ENCODE data around the gene TRIM66.

TRIM66 gene

GRCh38 chr11:8682303-8683114 is at the start of gene TRIM66, which contains the start of gene RPL27A:
Gene TRIM66 (minus strand): TSS chr11:8682665. CDS start chr11:8672274, 10,391 bp downstream.
Gene RPL27A (plus strand): TSS chr11:8682792. CDS start chr11:8682814, 22 bp downstream.
- Mint-ChIP-seq H3K4me1 (ENCODE audit: low read depth) (peaks cover 57% of the 10 kb centered on the region), H3K36me3 (ENCODE audit: low read depth) (peaks cover 86% of the 10 kb centered on the region), H3K27ac (peak within 1 kb of the TSS; percentile 99), H3K9me3 (no peaks in the 10 kb centered on the region), H3K27me3 (no peaks in the 10 kb centered on the region), H3K4me3 (peak within 1 kb of the TSS; percentile 97)

GRCh38 chr11:8731647-8732323 is 49.3 kb upstream of the TRIM66 start:
- Mint-ChIP-seq H3K4me3 (no peak overlapping the region), H3K27ac (no peak overlapping the region), H3K9me3 (no peaks in the 10 kb centered on the region), H3K36me3 (ENCODE audit: low read depth) (no peaks in the 10 kb centered on the region), H3K4me1 (ENCODE audit: low read depth) (peaks cover 20% of the 10 kb centered on the region), H3K27me3 (no peaks in the 10 kb centered on the region)

- no peaks in the 10 kb centered on the region for H3K9me3 Mint-ChIP-seq
- H3K27me3 Mint-ChIP-seq: no peaks in the 10 kb centered on the region
- H3K4me1 Mint-ChIP-seq (ENCODE audit: low read depth): peaks cover 20% of the 10 kb centered on the region
- H3K27ac Mint-ChIP-seq: no peak overlapping the region
- H3K4me3 Mint-ChIP-seq: no peak overlapping the region
- H3K36me3 Mint-ChIP-seq (ENCODE audit: low read depth): no peaks in the 10 kb centered on the region
Observed at GRCh38 chr11:8730697-8731020, 48.2 kb upstream of the TRIM66 start.

- H3K9me3 Mint-ChIP-seq: no peaks in the 10 kb centered on the region
- H3K36me3 Mint-ChIP-seq (ENCODE audit: low read depth): no peaks in the 10 kb centered on the region
- H3K4me1 Mint-ChIP-seq (ENCODE audit: low read depth): peaks cover 20% of the 10 kb centered on the region
- no peak overlapping the region for H3K4me3 Mint-ChIP-seq
- H3K27me3 Mint-ChIP-seq: no peaks in the 10 kb centered on the region
- H3K27ac Mint-ChIP-seq: no peak overlapping the region
Observed at GRCh38 chr11:8729837-8730696, 47.6 kb upstream of the TRIM66 start.

GRCh38 chr11:8729067-8729466 is 46.6 kb upstream of the TRIM66 start:
- H3K4me3 Mint-ChIP-seq: no peak overlapping the region

GRCh38 chr11:8728563-8728962 is 46.1 kb upstream of the TRIM66 start:
- Mint-ChIP-seq H3K4me1 (ENCODE audit: low read depth) (peaks cover 12% of the 10 kb centered on the region), H3K36me3 (ENCODE audit: low read depth) (no peaks in the 10 kb centered on the region), H3K9me3 (no peaks in the 10 kb centered on the region), H3K27ac (no peak overlapping the region), H3K27me3 (no peaks in the 10 kb centered on the region), H3K4me3 (no peak overlapping the region)

More at GRCh38 chr11:8729067-8729466, 46.6 kb upstream of the TRIM66 start:
- Mint-ChIP-seq H3K27ac (no peak overlapping the region), H3K27me3 (no peaks in the 10 kb centered on the region), H3K4me1 (ENCODE audit: low read depth) (peaks cover 17% of the 10 kb centered on the region), H3K36me3 (ENCODE audit: low read depth) (no peaks in the 10 kb centered on the region), H3K9me3 (no peaks in the 10 kb centered on the region)

- Mint-ChIP-seq H3K4me1 (ENCODE audit: low read depth) (no peaks in the 10 kb centered on the region), H3K36me3 (ENCODE audit: low read depth) (no peaks in the 10 kb centered on the region), H3K9me3 (no peaks in the 10 kb centered on the region), H3K4me3 (no peak overlapping the region), H3K27me3 (no peaks in the 10 kb centered on the region), H3K27ac (no peak overlapping the region)
Observed at GRCh38 chr11:8726395-8726794, 43.9 kb upstream of the TRIM66 start.

GRCh38 chr11:8724682-8725081 is 42.2 kb upstream of the TRIM66 start:
- no peak overlapping the region for H3K4me3 Mint-ChIP-seq
- no peaks in the 10 kb centered on the region for H3K9me3 Mint-ChIP-seq
- H3K27ac Mint-ChIP-seq: no peak overlapping the region
- H3K27me3 Mint-ChIP-seq: peaks cover 4% of the 10 kb centered on the region
- H3K4me1 Mint-ChIP-seq (ENCODE audit: low read depth): no peaks in the 10 kb centered on the region
- H3K36me3 Mint-ChIP-seq (ENCODE audit: low read depth): no peaks in the 10 kb centered on the region

GRCh38 chr11:8723711-8724110 is 41.2 kb upstream of the TRIM66 start:
- Mint-ChIP-seq H3K4me3 (no peak overlapping the region), H3K27me3 (peaks cover 4% of the 10 kb centered on the region), H3K27ac (no peak overlapping the region), H3K36me3 (ENCODE audit: low read depth) (no peaks in the 10 kb centered on the region), H3K9me3 (no peaks in the 10 kb centered on the region), H3K4me1 (ENCODE audit: low read depth) (no peaks in the 10 kb centered on the region)

- Mint-ChIP-seq H3K36me3 (ENCODE audit: low read depth) (no peaks in the 10 kb centered on the region), H3K27me3 (peaks cover 4% of the 10 kb centered on the region), H3K27ac (no peak overlapping the region), H3K9me3 (no peaks in the 10 kb centered on the region), H3K4me3 (no peak overlapping the region), H3K4me1 (ENCODE audit: low read depth) (no peaks in the 10 kb centered on the region)
Observed at GRCh38 chr11:8722809-8723208, 40.3 kb upstream of the TRIM66 start.

GRCh38 chr11:8721609-8722500 is 39.4 kb upstream of the TRIM66 start:
- Mint-ChIP-seq H3K27ac (no peak overlapping the region), H3K4me1 (ENCODE audit: low read depth) (peaks cover 6% of the 10 kb centered on the region)

GRCh38 chr11:8720868-8721608 is 38.6 kb upstream of the TRIM66 start:
- Mint-ChIP-seq H3K27me3 (peaks cover 4% of the 10 kb centered on the region), H3K9me3 (no peaks in the 10 kb centered on the region), H3K4me3 (no peak overlapping the region), H3K27ac (no peak overlapping the region), H3K4me1 (ENCODE audit: low read depth) (peaks cover 6% of the 10 kb centered on the region), H3K36me3 (ENCODE audit: low read depth) (no peaks in the 10 kb centered on the region)

More at GRCh38 chr11:8721609-8722500, 39.4 kb upstream of the TRIM66 start:
- no peak overlapping the region for H3K4me3 Mint-ChIP-seq
- H3K36me3 Mint-ChIP-seq (ENCODE audit: low read depth): no peaks in the 10 kb centered on the region
- no peaks in the 10 kb centered on the region for H3K9me3 Mint-ChIP-seq
- peaks cover 4% of the 10 kb centered on the region for H3K27me3 Mint-ChIP-seq

- Mint-ChIP-seq H3K4me1 (ENCODE audit: low read depth) (peaks cover 6% of the 10 kb centered on the region), H3K36me3 (ENCODE audit: low read depth) (no peaks in the 10 kb centered on the region), H3K27ac (no peak overlapping the region), H3K4me3 (no peak overlapping the region), H3K9me3 (no peaks in the 10 kb centered on the region), H3K27me3 (peaks cover 4% of the 10 kb centered on the region)
Observed at GRCh38 chr11:8720352-8720751, 37.9 kb upstream of the TRIM66 start.
